GM18498 (cell line): ENCODE measurements around the gene MLLT3.
"Not testable (repeated sequence)": the region's sequence is repeated elsewhere in the genome, so short reads cannot be mapped to it uniquely, and the experiment has no call there.

Experiments
- ATAC-seq: cut with Tn5 transposase; IDR thresholded peaks from one replicate; pipeline ENCODE4 v1.9.1; 2021; ENCODE audit warnings: mild to moderate bottlenecking, moderate library complexity; ENCODE audit not compliant: unreplicated experiment

Gene MLLT3

GRCh38 chr9:20599195-20599594 is 23.1 kb downstream of the MLLT3 start:
- ATAC-seq = no peak

GRCh38 chr9:20598367-20598766 is 23.9 kb downstream of the MLLT3 start:
- no peak for ATAC-seq

GRCh38 chr9:20597862-20598261 is 24.4 kb downstream of the MLLT3 start:
- ATAC-seq = no peak

- ATAC-seq = no peak
Measured at GRCh38 chr9:20594608-20595007, 27.7 kb downstream of the MLLT3 start.

GRCh38 chr9:20593537-20593936 is 28.8 kb downstream of the MLLT3 start:
- no peak for ATAC-seq

- ATAC-seq = no peak
Measured at GRCh38 chr9:20593105-20593504, 29.2 kb downstream of the MLLT3 start.

- no peak for ATAC-seq
Measured at GRCh38 chr9:20592673-20593072, 29.6 kb downstream of the MLLT3 start.

- no peak for ATAC-seq
Measured at GRCh38 chr9:20591223-20591622, 31.1 kb downstream of the MLLT3 start.

GRCh38 chr9:20584968-20585643 is 37.2 kb downstream of the MLLT3 start:
- ATAC-seq = no peak

GRCh38 chr9:20583088-20583487 is 39.2 kb downstream of the MLLT3 start:
- ATAC-seq = not testable (repeated sequence)

GRCh38 chr9:20582150-20582549 is 40.1 kb downstream of the MLLT3 start:
- peak; percentile 61 for ATAC-seq

- no peak for ATAC-seq
Measured at GRCh38 chr9:20580673-20581072, 41.6 kb downstream of the MLLT3 start.

GRCh38 chr9:20579524-20580314 is 42.6 kb downstream of the MLLT3 start:
- ATAC-seq = no peak

- ATAC-seq = peak; percentile 48
Measured at GRCh38 chr9:20573023-20573422, 49.3 kb downstream of the MLLT3 start.

GRCh38 chr9:20570756-20571155 is 51.5 kb downstream of the MLLT3 start:
- no peak for ATAC-seq

- no peak for ATAC-seq
Measured at GRCh38 chr9:20570087-20570486, 52.2 kb downstream of the MLLT3 start.

GRCh38 chr9:20569525-20569924 is 52.8 kb downstream of the MLLT3 start:
- ATAC-seq = no peak

- no peak for ATAC-seq
Measured at GRCh38 chr9:20568400-20568799, 53.9 kb downstream of the MLLT3 start.

GRCh38 chr9:20566401-20566800 is 55.9 kb downstream of the MLLT3 start:
- ATAC-seq = no peak

GRCh38 chr9:20564650-20565049 is 57.6 kb downstream of the MLLT3 start:
- no peak for ATAC-seq

GRCh38 chr9:20563917-20564316 is 58.4 kb downstream of the MLLT3 start:
- no peak for ATAC-seq

GRCh38 chr9:20562051-20562450 is 60.2 kb downstream of the MLLT3 start:
- ATAC-seq = peak; percentile 44
